ENCODE measurements around the gene SMYD3.

Gene SMYD3

GRCh38 chr1:246218686-246219085 is 288.4 kb downstream of the SMYD3 start:
- in situ Hi-C loops (cut with MboI; ENCODE audit: low sequenced_read_pairs), result no loop called here

DNA sequence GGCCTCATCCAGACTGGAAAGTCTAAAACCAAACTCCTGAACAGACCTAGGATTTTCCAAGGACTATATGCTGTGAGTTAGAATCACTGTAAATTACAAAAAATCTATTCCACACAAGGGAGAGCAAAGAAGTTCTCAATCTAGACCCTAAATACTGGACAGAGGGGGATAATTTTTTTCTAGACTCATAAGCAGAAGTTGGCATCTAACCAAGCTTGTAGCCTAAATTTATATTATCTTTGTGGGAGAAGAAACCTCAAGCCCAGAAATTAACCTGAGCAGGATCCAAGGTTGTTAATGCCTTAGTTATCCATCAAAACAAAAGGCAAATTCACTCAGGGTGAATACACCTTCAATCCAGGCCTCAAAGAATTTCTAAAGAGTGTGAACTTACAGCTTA is 290.2 kb downstream of the SMYD3 start:
- in situ Hi-C loops (cut with MboI; ENCODE audit: low sequenced_read_pairs), result no loop called here

DNA sequence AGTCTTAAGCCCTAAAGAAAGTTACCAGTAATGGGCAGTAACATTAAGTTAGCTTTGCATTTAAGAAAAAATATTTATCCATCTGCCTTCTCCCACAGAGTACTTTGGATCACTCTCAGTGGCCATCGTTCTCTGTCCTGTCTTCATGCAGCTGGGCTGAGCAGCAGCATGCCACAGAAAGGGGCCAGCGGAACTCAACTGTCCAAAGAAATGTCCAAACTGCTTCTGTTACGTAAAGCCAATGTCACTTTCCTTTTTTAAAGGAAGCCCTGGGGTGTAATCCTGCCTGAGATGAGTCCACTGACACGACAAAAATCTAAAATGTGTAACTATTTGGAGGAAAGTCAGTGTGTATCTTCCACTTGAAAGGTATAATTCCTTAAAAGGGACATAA is 291.6 kb downstream of the SMYD3 start:
- in situ Hi-C loops (cut with MboI; ENCODE audit: low sequenced_read_pairs), result no loop called here

DNA sequence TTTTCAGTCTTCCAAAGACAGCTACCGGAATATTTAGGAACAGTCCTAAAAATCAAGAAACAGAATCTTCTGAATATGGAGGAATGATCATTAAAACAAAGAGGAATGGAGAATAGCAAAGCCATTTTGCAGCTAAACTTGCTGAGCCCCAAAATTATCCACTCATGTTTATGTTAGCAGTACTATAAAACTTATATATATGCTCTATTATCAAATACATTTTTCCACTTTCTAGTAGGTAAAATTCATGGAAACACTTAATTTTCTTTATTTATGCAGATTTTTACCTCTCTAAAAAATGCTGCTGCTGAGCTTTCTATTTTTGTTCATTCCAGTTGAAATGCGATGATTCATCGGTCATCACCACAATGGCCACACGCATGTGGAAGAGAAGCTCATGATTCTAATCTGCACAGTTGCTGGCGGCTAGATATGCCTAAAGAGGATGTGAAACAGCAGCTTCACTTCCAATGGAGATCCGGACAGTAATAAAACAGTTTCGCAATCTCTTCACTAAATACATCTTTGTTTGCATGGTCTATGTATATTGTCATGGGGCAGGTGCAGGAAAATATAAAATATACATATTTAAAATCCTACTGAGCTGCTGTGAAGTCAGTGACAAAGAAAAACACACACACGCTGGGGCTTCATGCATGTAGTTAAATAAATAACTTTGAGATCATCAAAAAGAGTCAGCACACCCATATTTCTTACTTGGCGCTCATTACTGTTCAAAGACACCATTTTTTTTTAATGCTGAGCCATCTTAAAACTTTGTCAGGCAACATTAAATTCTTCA is 292.2 kb downstream of the SMYD3 start:
- in situ Hi-C loops (cut with MboI; ENCODE audit: low sequenced_read_pairs), result no loop called here

GRCh38 chr1:246213947-246214346 is 293.1 kb downstream of the SMYD3 start:
- in situ Hi-C loops (cut with MboI; ENCODE audit: low sequenced_read_pairs), result no loop called here

- in situ Hi-C loops (cut with MboI; ENCODE audit: low sequenced_read_pairs), result no loop called here
Measured at GRCh38 chr1:246213502-246213901, 293.6 kb downstream of the SMYD3 start.

- in situ Hi-C loops (cut with MboI; ENCODE audit: low sequenced_read_pairs), result no loop called here
Measured at GRCh38 chr1:246213036-246213435, 294.0 kb downstream of the SMYD3 start.

GRCh38 chr1:246212013-246212412 is 295.1 kb downstream of the SMYD3 start:
- in situ Hi-C loops (cut with MboI; ENCODE audit: low sequenced_read_pairs), result no loop called here

DNA sequence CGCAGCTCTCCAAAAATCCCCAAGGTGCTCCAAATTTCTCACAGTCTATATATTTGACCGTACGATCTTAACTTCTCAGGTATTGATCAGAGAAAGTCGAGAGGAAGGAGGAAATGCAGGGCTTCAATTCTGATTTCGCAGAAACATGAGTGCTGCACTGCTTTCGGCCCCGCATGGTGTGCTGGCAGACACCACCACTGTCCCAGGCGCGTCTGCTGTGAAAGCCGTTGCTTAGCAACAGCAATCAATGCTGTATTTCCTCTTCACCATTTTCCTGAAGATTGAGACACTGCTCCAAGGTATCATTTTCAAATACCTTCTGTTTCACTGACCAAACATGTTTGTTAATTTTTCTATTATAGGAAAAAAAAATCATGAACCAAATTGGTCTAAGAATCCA is 296.3 kb downstream of the SMYD3 start:
- in situ Hi-C loops (cut with MboI; ENCODE audit: low sequenced_read_pairs), result no loop called here

- in situ Hi-C loops (cut with MboI; ENCODE audit: low sequenced_read_pairs), result no loop called here
Measured at GRCh38 chr1:246208105-246208504, 299.0 kb downstream of the SMYD3 start.

DNA sequence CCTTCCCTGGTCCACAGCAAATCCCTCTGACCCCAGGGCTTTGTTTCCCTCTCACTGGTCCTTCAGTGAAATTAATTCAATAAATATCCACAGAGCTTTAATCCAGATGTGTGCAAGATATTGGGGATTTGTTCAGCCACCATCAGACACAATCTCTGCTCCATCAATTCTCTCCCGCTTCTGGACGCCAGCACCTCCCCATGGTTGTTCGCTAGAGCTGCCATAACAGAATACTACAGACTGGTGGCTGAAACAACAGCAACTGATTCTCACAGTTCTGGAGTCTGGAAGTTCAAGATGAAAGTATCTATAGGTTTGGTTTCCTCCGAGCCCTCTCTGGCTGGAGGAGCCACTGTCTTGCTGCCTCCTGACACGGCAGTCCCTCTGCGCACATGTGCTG is 303.9 kb downstream of the SMYD3 start:
- in situ Hi-C loops (cut with MboI; ENCODE audit: low sequenced_read_pairs), result no loop called here

DNA sequence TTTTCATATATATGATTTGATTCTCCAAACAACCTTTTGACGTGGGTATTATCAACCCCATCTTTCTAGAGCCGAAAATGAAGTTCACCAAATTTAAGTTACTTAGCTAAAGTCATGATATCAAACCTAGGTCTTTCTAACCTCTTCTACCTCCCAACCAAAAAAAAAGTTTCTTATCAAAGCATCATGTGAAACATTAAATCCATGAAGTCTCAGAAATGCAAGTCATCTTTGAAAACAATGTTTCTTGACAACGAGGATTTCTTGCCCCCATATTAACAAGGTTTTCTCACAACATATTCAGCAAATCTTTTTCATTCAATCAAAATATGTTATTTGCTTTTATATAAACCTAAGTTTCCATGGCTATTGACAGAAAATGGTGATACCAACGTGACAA is 306.3 kb downstream of the SMYD3 start:
- in situ Hi-C loops (cut with MboI; ENCODE audit: low sequenced_read_pairs), result no loop called here

GRCh38 chr1:246200225-246200624 is 306.9 kb downstream of the SMYD3 start:
- in situ Hi-C loops (cut with MboI; ENCODE audit: low sequenced_read_pairs), result no loop called here

GRCh38 chr1:246199086-246199645 is 307.9 kb downstream of the SMYD3 start:
- in situ Hi-C loops (cut with MboI; ENCODE audit: low sequenced_read_pairs), result no loop called here

GRCh38 chr1:246198115-246198816 is 308.8 kb downstream of the SMYD3 start:
- in situ Hi-C loops (cut with MboI; ENCODE audit: low sequenced_read_pairs), result no loop called here

GRCh38 chr1:246197076-246197475 is 310.0 kb downstream of the SMYD3 start:
- in situ Hi-C loops (cut with MboI; ENCODE audit: low sequenced_read_pairs), result no loop called here

DNA sequence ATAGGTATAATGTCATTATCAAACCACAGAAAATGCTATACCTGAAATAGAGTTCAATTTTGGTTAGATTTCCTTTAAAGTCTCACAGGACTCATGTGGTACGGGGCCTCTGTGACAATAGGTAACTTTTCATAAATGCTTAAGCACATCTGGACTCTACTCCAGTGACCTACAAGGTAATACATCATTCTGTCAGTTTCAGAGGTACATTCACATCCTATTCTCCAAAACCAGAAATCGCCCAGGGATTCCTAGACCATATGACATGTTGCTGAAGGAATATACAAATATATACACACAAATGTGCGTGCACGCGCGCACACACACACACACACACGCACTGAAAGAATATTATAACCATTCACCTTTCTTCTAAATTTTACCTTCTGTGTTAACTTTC is 311.8 kb downstream of the SMYD3 start:
- in situ Hi-C loops (cut with MboI; ENCODE audit: low sequenced_read_pairs), result no loop called here

GRCh38 chr1:246193537-246193936 is 313.5 kb downstream of the SMYD3 start:
- in situ Hi-C loops (cut with MboI; ENCODE audit: low sequenced_read_pairs), result no loop called here

- in situ Hi-C loops (cut with MboI; ENCODE audit: low sequenced_read_pairs), result no loop called here
Measured at GRCh38 chr1:246189126-246189525, 318.0 kb downstream of the SMYD3 start.

DNA sequence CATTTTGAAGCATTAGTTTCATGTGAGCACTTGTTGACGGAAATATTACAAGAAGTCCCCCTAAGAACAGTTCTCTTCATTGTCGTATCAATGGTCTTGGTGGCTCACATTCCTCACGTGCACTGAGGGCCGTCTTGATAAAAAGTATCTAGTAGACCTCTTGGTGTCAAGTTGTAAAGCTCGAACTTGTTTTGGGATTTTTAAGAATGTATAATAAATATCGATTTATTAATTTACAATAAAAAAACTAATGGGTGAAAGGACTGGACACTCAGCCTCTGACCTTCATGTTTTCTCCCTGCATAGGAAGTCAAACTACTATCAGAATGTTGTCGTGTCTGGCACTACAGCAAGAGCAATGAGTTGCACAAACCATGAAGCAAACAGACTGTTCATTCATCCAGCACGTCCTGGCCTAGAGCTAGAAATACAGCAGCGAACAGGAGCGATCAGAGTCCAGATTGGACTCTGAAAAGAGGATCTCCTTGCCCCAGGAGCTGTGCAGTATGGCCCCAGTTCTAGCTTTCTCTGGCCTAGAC is 319.2 kb downstream of the SMYD3 start:
- in situ Hi-C loops (cut with MboI; ENCODE audit: low sequenced_read_pairs), result no loop called here

DNA sequence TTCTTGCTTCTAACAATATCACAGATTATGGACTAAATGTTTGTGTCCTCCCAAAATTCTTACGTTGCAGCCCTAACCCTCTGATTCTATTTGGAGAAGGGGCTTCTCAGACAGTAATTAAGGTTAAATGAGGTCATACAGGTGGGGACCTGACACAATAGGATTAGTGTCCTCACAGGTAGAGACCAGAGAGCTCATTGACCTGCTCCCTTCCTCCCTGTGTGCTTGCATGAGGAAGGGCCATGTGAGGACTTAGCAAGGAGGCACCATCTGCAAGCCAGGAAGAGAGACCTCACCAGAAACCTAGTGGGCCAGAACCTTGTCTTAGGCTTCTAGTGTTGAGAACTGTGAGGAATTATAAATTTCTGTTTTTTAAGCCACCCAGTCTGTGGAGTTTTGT is 322.6 kb downstream of the SMYD3 start:
- in situ Hi-C loops (cut with MboI; ENCODE audit: low sequenced_read_pairs), result no loop called here

Measured in hTERT RPE-1 (cell line).